AG04449 (cell line): ENCODE data around the gene PKHD1.

Experiments used
- CTCF ChIA-PET: fragments of 350-600 bp; formaldehyde crosslinking; extraction: SDS; loops from one replicate; lab custom pipeline; 2021; ENCODE audit warnings: antibody characterized with exemption; lab: Yijun Ruan, JAX
- POLR2A ChIA-PET: fragments of 400-600, 350-600 bp; formaldehyde crosslinking; extraction: SDS; loops from one replicate; lab custom pipeline; 2020; ENCODE audit warnings: antibody characterized with exemption, inconsistent platforms; lab: Yijun Ruan, JAX
- DNase-seq: peaks from one replicate; pipeline ENCODE4 v3.0.0-alpha.2; 2010; ENCODE audit warnings: low read depth, low spot score
- H3K4me3 ChIP-seq: 2 replicates; pipeline ENCODE4 v1.5.1; 2011; ENCODE audit warnings: low read depth, mild to moderate bottlenecking, control low read depth, low read length
- TF ChIP-seq, protein P1 (sequence below): IDR thresholded peaks from one replicate; pipeline ENCODE4 v1.5.1; 2011; ENCODE audit warnings: mild to moderate bottlenecking, moderate library complexity, low read length, control low read depth, inconsistent platforms; ENCODE audit not compliant: insufficient read depth; ENCODE audit errors: missing control alignments

PKHD1 gene

GRCh38 chr6:51842061-51842803 lies 245.2 kb downstream of the PKHD1 start:
- TF ChIP-seq, protein P1, sequence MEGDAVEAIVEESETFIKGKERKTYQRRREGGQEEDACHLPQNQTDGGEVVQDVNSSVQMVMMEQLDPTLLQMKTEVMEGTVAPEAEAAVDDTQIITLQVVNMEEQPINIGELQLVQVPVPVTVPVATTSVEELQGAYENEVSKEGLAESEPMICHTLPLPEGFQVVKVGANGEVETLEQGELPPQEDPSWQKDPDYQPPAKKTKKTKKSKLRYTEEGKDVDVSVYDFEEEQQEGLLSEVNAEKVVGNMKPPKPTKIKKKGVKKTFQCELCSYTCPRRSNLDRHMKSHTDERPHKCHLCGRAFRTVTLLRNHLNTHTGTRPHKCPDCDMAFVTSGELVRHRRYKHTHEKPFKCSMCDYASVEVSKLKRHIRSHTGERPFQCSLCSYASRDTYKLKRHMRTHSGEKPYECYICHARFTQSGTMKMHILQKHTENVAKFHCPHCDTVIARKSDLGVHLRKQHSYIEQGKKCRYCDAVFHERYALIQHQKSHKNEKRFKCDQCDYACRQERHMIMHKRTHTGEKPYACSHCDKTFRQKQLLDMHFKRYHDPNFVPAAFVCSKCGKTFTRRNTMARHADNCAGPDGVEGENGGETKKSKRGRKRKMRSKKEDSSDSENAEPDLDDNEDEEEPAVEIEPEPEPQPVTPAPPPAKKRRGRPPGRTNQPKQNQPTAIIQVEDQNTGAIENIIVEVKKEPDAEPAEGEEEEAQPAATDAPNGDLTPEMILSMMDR, result no peak
- CTCF ChIA-PET, result no interaction called here

DNA sequence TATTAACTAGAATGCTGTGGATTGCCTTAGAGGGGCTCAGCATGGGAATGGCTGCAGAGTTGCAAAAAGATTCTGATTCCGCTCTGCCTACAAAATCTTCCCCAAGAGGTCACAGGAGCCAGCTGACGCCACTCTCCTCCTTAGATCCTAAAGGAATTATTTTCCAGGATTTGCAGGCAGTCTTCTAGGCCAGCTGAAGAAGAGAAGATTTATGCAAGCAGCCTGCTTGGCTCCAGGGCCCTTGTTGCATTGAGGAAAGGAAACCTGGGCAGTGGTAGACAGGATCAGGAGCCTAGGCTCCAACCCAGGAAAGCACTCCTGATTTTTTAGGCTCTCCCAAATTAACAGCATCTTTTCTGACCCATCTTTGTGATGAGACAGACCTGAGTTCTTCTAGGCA lies 245.8 kb downstream of the PKHD1 start:
- DNase-seq, result no peak
- POLR2A ChIA-PET, result no interaction called here
- no peak overlapping the region for H3K4me3 ChIP-seq
- CTCF ChIA-PET, result no interaction called here
- TF ChIP-seq, protein P1, result no peak

More at GRCh38 chr6:51842061-51842803, 245.2 kb downstream of the PKHD1 start:
- no peak for DNase-seq
- no peak overlapping the region for H3K4me3 ChIP-seq
- POLR2A ChIA-PET, result no interaction called here

DNA sequence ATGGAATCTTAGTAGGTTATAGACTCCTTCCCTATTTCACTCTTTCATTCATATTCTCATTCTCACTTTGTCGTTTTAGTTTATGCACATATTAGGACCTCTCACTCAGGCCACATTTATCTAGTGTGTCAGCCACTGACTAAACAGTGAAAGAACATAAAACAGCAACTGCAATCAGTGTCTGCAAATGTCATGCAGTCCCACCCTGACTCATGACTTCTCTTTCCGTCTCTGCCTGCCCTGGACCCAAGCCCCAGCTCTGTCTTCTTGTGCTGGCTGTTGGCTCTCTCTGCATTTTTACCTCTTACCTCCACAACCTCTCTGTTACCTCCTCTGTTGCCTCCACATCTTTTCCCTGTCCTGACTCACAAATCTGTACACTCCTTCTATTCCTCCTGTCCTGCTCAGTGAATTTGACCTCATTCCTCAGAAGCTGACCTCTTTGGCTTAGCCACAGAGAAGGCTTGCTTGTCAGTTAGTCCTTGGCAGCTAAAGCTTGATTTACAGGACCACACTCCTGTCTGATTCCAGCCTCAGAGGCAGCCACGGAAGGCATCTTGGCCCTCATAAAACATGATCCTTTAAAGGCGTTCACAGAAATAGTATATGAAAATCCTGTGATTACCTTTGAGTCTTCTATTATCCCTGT lies 247.6 kb downstream of the PKHD1 start:
- POLR2A ChIA-PET, result no interaction called here
- CTCF ChIA-PET, result no interaction called here
- no peak overlapping the region for H3K4me3 ChIP-seq
- no peak for DNase-seq
- TF ChIP-seq, protein P1, result no peak

DNA sequence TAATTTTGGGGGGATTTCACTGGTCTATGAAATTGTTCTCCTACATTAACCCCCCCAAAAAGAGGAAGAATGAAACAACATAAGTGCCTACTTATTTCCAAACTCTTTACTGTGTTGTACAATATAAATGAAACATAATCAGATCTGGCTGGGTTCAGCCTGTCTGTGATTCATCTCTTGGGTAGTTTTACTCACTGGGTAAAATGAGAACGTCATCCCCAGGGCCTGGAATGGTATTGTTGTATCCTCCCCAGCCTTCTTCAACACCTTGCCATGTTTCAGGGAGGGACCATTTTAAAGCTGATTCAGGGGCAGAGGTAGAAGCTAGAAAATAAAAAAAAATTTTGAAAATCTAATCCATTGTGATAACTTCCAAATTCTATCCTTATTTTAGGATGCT lies 256.7 kb downstream of the PKHD1 start:
- DNase-seq, result no peak
- POLR2A ChIA-PET, result no interaction called here
- TF ChIP-seq, protein P1, result no peak
- CTCF ChIA-PET, result no interaction called here
- no peak overlapping the region for H3K4me3 ChIP-seq

- TF ChIP-seq, protein P1, result no peak
- POLR2A ChIA-PET, result no interaction called here
- no peak for DNase-seq
- H3K4me3 ChIP-seq, result no peak overlapping the region
- CTCF ChIA-PET, result no interaction called here
These were observed 259.8 kb downstream of the PKHD1 start for GRCh38 chr6:51827580-51827979.

- CTCF ChIA-PET, result no interaction called here
- POLR2A ChIA-PET, result no interaction called here
- TF ChIP-seq, protein P1, result no peak
- DNase-seq, result no peak
- no peak overlapping the region for H3K4me3 ChIP-seq
These were observed 262.5 kb downstream of the PKHD1 start for GRCh38 chr6:51824940-51825339.
